Testis (tissue), 3 donors: ENCODE results near the gene MSH5. TPM values are rescaled to one million over a fixed set of nuclear protein-coding genes. Genes with fewer than 3 reads are reported as not detected.

Source experiments
- DNase-seq: peaks from one replicate; pipeline ENCODE4 v3.0.0-alpha.2; 2019
- H3K27ac ChIP-seq, 2 donors: fragments of 200-600 bp; sonication (generic); one replicate each; pipeline ENCODE4 v1.5.1; 2019
- H3K27me3 ChIP-seq: fragments of 200-600 bp; sonication (generic); one replicate; pipeline ENCODE4 v1.5.1; 2019
- H3K36me3 ChIP-seq: fragments of 200-600 bp; sonication (generic); one replicate; pipeline ENCODE4 v1.5.1; 2017; ENCODE audit warnings: low read depth; ENCODE audit errors: missing control alignments
- H3K4me1 ChIP-seq: fragments of 200-600 bp; sonication (generic); one replicate; pipeline ENCODE4 v1.5.1; 2019
- H3K4me3 ChIP-seq, 2 donors: fragments of 200-600 bp; sonication (generic); one replicate each; pipeline ENCODE4 v1.5.1; 2017 to 2019
- H3K9me3 ChIP-seq: fragments of 200-600 bp; sonication (generic); one replicate; pipeline ENCODE4 v1.5.1; 2017
- POLR2A ChIP-seq: fragments of 450-650 bp; IDR thresholded peaks from one replicate; pipeline ENCODE4 v1.6.1; 2017; ENCODE audit warnings: antibody characterized with exemption, mild to moderate bottlenecking, moderate library complexity
- WGBS, 2 donors: methylation state at CpG; one replicate each; pipeline ENCODE4 v1.1.5; 2018; 5-methylcytosine and 5-hydroxymethylcytosine counted together
- intact Hi-C: fragments of 100-400 bp; cut with DNase I; formaldehyde crosslinking; loops from one replicate; pipeline ENCODE4 v1.15.1; 2023; ENCODE audit warnings: low total_unique reads
- polyA plus RNA-seq: library from polyadenylated mRNA; stranded (reverse); fragments of 350-450 nt; fragmentation: Illumina TruSeq; extraction: RNeasy Lipid Tissue Mini Kit (QIAGEN cat#74804); gene quantifications from one replicate; pipeline ENCODE4 v1.2.3, GENCODE V29; 2014; ENCODE audit warnings: low read depth, low replicate concordance; ENCODE audit not compliant: insufficient read depth
- total RNA-seq, 2 donors: library from RNA; depleted of rRNA; stranded (reverse); fragments of >200 nt; gene quantifications; one replicate each; pipeline ENCODE4 v1.2.3, GENCODE V29; 2016
- TF ChIP-seq, protein P1 (sequence below), 3 experiments: fragments of 450-650 bp in 2 of 3; fragments of 200-600 bp in 1 of 3; sonication (generic) in 1 of 3; IDR thresholded peaks; one replicate each; pipeline ENCODE4 v1.5.1; 2016 to 2019; ENCODE audit warnings: antibody characterized with exemption in 3 of 3, mild to moderate bottlenecking in 2 of 3, moderate library complexity in 1 of 3

Gene MSH5
- total and polyA plus RNA-seq, 3 donors from 2014 or later, result 36.2 to 135 (median 77.6) TPM

- Histone ChIP-seq H3K36me3 (no peaks in the 10 kb centered on the region), H3K4me3 (no peak overlapping the region), H3K9me3 (no peaks in the 10 kb centered on the region), H3K4me1 (peaks cover 3% of the 10 kb centered on the region), H3K27me3 (no peaks in the 10 kb centered on the region), H3K27ac (no peak overlapping the region)
- no peak for TF ChIP-seq POLR2A
- TF ChIP-seq, protein P1, sequence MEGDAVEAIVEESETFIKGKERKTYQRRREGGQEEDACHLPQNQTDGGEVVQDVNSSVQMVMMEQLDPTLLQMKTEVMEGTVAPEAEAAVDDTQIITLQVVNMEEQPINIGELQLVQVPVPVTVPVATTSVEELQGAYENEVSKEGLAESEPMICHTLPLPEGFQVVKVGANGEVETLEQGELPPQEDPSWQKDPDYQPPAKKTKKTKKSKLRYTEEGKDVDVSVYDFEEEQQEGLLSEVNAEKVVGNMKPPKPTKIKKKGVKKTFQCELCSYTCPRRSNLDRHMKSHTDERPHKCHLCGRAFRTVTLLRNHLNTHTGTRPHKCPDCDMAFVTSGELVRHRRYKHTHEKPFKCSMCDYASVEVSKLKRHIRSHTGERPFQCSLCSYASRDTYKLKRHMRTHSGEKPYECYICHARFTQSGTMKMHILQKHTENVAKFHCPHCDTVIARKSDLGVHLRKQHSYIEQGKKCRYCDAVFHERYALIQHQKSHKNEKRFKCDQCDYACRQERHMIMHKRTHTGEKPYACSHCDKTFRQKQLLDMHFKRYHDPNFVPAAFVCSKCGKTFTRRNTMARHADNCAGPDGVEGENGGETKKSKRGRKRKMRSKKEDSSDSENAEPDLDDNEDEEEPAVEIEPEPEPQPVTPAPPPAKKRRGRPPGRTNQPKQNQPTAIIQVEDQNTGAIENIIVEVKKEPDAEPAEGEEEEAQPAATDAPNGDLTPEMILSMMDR (IDR thresholded peaks at IDR 0.05), result no peak
- WGBS, 2 donors, result 62 to 64% methylated on average over 8 of the region's 8 CpGs
- intact Hi-C loops, result no loop called here
- DNase-seq, result no peak
Observed at GRCh38 chr6:31711233-31711632, 28.6 kb upstream of the MSH5 start.

DNA sequence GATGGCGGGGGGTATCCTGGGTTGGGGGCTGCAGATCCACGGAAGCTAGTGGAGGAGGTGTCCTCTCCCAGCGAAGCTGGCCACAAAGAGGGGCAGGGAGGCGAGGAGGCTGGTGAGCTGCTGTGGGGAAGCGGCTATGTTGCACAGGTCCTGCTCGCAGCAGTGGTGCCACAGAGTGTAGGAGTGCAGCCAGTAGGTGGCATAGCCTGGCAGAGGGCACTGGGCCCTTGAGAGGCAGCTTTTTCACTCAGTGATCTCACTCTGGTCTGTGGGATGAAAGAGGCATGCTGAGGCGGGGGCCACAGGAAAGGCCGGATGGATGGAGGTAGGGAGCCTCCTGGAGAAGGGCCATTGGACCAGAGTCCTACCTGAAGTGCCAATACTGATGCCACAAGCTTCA, 27.5 kb upstream of the MSH5 start:
- H3K27me3 ChIP-seq, result no peaks in the 10 kb centered on the region
- WGBS, 2 donors, result 92 to 97% methylated on average over 8 of the region's 8 CpGs
- intact Hi-C loops, result no loop called here
- no peaks in the 10 kb centered on the region for H3K9me3 ChIP-seq
- no peak for DNase-seq
- TF ChIP-seq POLR2A, result no peak
- TF ChIP-seq, protein P1 (IDR thresholded peaks at IDR 0.05), result no peak
- peaks cover 3% of the 10 kb centered on the region for H3K4me1 ChIP-seq
- H3K27ac ChIP-seq, result no peak overlapping the region
- H3K4me3 ChIP-seq, result no peak overlapping the region
- no peaks in the 10 kb centered on the region for H3K36me3 ChIP-seq

DNA sequence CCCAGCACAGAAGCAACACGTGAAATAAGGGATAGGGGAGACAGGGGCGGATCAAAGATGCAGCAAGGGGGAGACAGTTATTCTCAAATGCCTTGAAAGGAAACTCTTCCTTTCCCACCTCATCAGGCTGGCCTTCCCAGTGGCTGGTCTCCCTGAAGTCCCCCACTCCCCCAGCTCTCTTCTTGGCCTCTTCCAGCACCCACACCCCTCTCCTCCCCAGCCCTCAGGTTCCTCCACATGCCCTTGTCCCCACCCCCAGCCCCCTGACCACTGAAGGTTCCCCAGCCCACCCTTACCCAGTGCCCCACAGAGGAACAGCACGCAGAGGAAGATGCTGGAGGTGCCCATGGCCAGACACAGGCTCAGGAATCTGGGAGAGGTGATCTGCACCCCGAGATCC, 26.3 kb upstream of the MSH5 start:
- TF ChIP-seq, protein P1 (IDR thresholded peaks at IDR 0.05), result no peak
- no peak for TF ChIP-seq POLR2A
- H3K9me3 ChIP-seq, result no peaks in the 10 kb centered on the region
- H3K4me1 ChIP-seq, result peaks cover 3% of the 10 kb centered on the region
- no peak overlapping the region for H3K27ac ChIP-seq
- intact Hi-C loops, result no loop called here
- 69 to 82% methylated on average over 4 of the region's 4 CpGs for WGBS, 2 donors
- no peaks in the 10 kb centered on the region for H3K27me3 ChIP-seq
- no peak overlapping the region for H3K4me3 ChIP-seq
- no peak for DNase-seq
- H3K36me3 ChIP-seq, result no peaks in the 10 kb centered on the region

DNA sequence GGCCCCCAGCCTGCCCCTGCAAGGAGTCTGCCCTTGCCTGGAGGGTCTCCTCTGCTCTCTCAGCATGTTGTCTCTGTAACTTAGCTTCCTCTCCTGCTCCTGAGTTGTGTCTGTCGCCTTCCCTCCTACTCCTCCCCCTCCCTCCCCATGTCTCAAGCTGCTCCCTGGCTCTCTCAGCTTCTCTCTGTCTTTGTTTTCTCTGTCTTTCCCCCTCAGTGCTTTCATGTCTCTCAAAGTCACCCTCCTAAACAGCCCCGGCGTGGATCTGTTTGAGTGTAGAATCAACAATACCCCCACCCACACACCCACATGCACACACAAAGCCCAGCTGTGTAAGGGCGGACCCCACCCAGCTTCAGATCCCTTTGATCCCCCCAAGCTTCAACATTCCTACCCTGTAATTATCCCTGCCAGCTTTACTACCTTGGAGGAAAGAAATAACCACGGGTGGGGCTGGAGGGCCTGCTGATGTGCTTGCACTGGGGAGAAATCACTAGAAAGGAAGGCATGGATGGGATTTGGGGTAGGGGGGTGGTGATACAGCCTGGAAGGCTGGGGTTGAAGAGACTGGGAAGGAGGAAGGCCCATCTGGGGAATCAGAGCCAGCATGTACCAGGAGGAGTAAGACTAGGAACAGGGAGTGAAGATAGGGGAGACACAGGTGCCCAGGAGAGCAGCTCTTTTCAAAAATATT, 25.7 kb upstream of the MSH5 start:
- peaks cover 3% of the 10 kb centered on the region for H3K4me1 ChIP-seq
- intact Hi-C loops, result no loop called here
- no peaks in the 10 kb centered on the region for H3K9me3 ChIP-seq
- no peaks in the 10 kb centered on the region for H3K36me3 ChIP-seq
- no peaks in the 10 kb centered on the region for H3K27me3 ChIP-seq
- TF ChIP-seq, protein P1 (IDR thresholded peaks at IDR 0.05), result no peak
- no peak for TF ChIP-seq POLR2A
- 59 to 71% methylated on average over 5 of the region's 5 CpGs for WGBS, 2 donors
- no peak overlapping the region for H3K27ac ChIP-seq
- no peak for DNase-seq
- H3K4me3 ChIP-seq, result no peak overlapping the region
